SJCRH30 (cell line): ENCODE results near the gene TRPV4. TPM values are rescaled to one million over a fixed set of nuclear protein-coding genes. Genes with fewer than 3 reads are reported as not detected.

Experiments used
- DNase-seq, 2 experiments: peaks; one replicate each; pipeline ENCODE4 v3.0.0-alpha.2; 2015 to 2020
- H3K27ac ChIP-seq: fragments of 250-450 bp; sonication (Bioruptor Pico); 2 replicates; pipeline ENCODE4 v1.5.1; 2020; ENCODE audit warnings: mild to moderate bottlenecking, moderate library complexity
- H3K27me3 ChIP-seq: fragments of 250-450 bp; sonication (Bioruptor Pico); 2 replicates; pipeline ENCODE4 v1.5.1; 2020; ENCODE audit warnings: mild to moderate bottlenecking, moderate library complexity
- H3K36me3 ChIP-seq: fragments of 250-450 bp; sonication (Bioruptor Pico); 2 replicates; pipeline ENCODE4 v1.5.1; 2020; ENCODE audit warnings: mild to moderate bottlenecking, moderate library complexity
- H3K4me1 ChIP-seq: fragments of 250-450 bp; sonication (Bioruptor Pico); 2 replicates; pipeline ENCODE4 v1.5.1; 2020; ENCODE audit warnings: mild to moderate bottlenecking, moderate library complexity
- H3K4me3 ChIP-seq: fragments of 250-450 bp; sonication (Bioruptor Pico); 2 replicates; pipeline ENCODE4 v1.5.1; 2020; ENCODE audit warnings: mild to moderate bottlenecking, moderate library complexity
- H3K9me3 ChIP-seq: fragments of 250-450 bp; sonication (Bioruptor Pico); replicated peaks from 2 replicates; pipeline ENCODE4 v1.5.1; 2020; ENCODE audit warnings: mild to moderate bottlenecking, moderate library complexity
- total RNA-seq: library from RNA; depleted of rRNA; stranded (reverse); fragments of >200 nt; shearing (Covaris generic); gene quantifications from 2 replicates; pipeline ENCODE4 v1.2.3, GENCODE V29; 2014

TRPV4 gene
- total RNA-seq, 1 experiment from 2014 or later: 2.4 TPM

DNA sequence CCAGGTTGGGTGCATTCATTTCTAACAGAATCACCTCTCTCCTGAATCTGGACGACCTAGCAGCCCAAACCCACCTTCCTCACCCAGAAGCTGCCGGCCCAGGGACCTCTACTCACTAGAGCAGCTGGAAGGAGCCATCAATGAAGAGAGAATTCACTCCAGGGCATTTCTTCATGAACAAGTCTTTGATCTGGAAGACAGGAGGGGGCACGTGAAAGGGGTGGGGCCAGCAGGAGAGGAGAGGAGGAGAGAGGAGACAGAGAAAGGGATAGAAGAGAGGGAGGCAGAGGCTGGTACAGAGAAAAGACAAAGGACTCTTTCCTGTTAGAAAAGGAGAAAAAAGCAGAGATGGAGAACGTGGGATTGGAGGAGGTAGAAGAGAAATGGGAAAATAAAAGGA, 39.8 kb downstream of the TRPV4 start:
- no peaks in the 10 kb centered on the region for H3K27me3 ChIP-seq
- H3K27ac ChIP-seq: no peak overlapping the region

DNA sequence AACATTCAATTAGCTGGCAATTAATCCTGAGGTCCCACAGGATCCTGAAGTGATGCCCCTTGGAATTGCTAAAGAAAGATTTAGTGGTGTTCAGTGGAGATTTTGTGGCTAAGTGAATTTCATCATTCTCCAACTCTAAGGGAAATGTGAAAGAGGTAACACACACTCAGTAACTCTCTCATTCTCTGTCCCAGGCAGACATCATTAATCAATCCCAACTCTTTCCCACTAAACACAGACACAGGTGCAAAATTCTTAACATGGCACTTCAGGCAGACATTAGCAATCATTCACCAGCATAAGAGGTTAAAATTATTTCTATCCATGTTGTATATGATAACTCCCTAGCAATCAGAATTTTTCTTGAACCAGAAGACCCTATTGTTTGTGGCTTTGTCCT, 40.2 kb downstream of the TRPV4 start:
- Histone ChIP-seq H3K27me3 (no peaks in the 10 kb centered on the region), H3K27ac (no peak overlapping the region), H3K36me3 (no peaks in the 10 kb centered on the region), H3K4me3 (no peak overlapping the region), H3K9me3 (no peaks in the 10 kb centered on the region), H3K4me1 (no peaks in the 10 kb centered on the region)
- DNase-seq: no peak

More for the DNA sequence above, 39.8 kb downstream of the TRPV4 start:
- Histone ChIP-seq H3K4me1 (no peaks in the 10 kb centered on the region), H3K9me3 (no peaks in the 10 kb centered on the region), H3K4me3 (no peak overlapping the region), H3K36me3 (no peaks in the 10 kb centered on the region)
- no peak for DNase-seq

DNA sequence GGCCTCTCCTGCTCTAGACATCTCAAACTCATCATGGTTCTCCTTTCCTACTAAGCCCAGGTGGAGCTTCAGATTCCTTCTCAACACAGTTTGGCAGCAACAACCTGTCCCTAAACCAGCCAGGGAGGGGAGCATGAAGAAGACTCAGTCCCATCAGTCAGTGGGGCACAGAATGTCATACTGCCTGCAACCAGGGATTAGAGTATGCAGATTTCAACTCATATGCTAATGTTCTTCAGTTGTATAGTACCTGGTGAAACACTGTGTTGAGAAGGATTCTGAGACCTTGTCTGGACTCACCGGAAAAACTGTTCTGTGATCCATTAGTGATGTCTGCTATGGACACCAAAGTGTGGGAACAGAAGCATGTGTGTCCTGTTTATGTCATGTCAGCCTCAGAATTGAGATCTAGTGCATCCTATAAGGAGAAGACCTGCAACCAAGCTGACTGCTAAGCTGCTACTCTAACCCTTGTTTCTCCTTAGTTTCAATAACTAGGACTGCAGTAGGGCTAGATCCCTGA, 43.6 kb downstream of the TRPV4 start:
- DNase-seq: no peak
- Histone ChIP-seq H3K4me1 (no peaks in the 10 kb centered on the region), H3K36me3 (no peaks in the 10 kb centered on the region), H3K27me3 (no peaks in the 10 kb centered on the region), H3K27ac (no peak overlapping the region), H3K9me3 (no peaks in the 10 kb centered on the region), H3K4me3 (no peak overlapping the region)

DNA sequence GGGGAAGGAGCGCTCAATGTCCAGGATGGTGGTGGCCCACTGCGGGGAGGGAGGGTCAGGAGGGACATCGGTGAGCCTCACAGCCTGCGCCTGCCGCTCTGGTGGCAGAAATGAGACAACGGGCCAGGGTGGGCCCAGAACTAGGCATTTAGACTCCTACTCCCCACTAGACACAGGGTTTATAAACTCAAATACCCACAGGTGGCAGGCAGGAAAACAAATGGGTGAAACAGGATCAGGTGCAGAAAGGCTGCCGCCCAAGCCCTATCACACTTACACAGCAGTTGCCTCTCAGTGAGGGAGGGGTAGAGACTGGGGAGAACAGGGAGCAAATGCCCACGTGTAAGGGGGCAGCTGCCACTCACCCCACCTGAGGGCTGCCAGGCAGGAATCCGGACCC, 46.4 kb downstream of the TRPV4 start:
- H3K27ac ChIP-seq: no peak overlapping the region
- H3K27me3 ChIP-seq: no peaks in the 10 kb centered on the region
- no peak for DNase-seq

DNA sequence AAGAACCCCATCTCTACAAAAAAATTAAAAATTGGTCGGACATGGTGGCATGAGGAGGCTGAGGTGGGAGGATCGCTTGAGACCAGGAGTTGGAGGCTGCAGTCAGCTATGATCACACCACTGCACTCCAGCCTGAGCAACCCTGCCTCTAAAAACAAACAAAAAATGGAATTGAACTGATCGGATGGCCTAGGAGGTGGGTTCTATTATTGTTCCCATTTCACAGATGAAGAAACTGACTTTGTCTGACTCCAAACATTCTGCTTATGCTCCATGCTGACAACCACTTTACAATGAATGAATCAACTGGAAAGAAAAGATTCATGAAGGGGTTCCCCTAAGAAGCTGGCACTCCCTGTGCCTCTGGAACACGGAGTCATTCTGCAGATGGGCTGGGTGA, 47.3 kb downstream of the TRPV4 start:
- no peak overlapping the region for H3K27ac ChIP-seq
- no peaks in the 10 kb centered on the region for H3K9me3 ChIP-seq
- no peaks in the 10 kb centered on the region for H3K27me3 ChIP-seq
- H3K36me3 ChIP-seq: no peaks in the 10 kb centered on the region
- no peak overlapping the region for H3K4me3 ChIP-seq
- DNase-seq: no peak
- no peaks in the 10 kb centered on the region for H3K4me1 ChIP-seq

More for the DNA sequence above, 46.4 kb downstream of the TRPV4 start:
- no peaks in the 10 kb centered on the region for H3K9me3 ChIP-seq
- no peaks in the 10 kb centered on the region for H3K4me1 ChIP-seq
- no peak overlapping the region for H3K4me3 ChIP-seq
- no peaks in the 10 kb centered on the region for H3K36me3 ChIP-seq

DNA sequence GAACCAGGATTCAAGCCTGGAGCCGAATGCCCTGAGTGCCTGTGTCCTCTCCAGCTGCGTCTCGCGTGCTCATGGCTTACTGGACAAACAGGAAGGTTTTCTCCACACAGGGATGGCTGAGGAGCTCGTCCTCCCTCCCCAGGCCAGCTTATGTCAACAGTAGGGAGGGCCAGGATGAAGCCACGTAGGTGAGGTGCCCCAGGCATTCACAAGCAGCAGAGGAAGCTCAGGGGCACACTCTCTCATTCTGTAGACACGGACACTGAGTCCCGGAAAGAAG, 49.3 kb downstream of the TRPV4 start:
- H3K27me3 ChIP-seq: no peaks in the 10 kb centered on the region
- no peak overlapping the region for H3K27ac ChIP-seq
- no peaks in the 10 kb centered on the region for H3K36me3 ChIP-seq
- H3K4me1 ChIP-seq: no peaks in the 10 kb centered on the region
- H3K4me3 ChIP-seq: no peak overlapping the region
- no peaks in the 10 kb centered on the region; the same call in 1 of the 2 replicates for H3K9me3 ChIP-seq
- no peak for DNase-seq

DNA sequence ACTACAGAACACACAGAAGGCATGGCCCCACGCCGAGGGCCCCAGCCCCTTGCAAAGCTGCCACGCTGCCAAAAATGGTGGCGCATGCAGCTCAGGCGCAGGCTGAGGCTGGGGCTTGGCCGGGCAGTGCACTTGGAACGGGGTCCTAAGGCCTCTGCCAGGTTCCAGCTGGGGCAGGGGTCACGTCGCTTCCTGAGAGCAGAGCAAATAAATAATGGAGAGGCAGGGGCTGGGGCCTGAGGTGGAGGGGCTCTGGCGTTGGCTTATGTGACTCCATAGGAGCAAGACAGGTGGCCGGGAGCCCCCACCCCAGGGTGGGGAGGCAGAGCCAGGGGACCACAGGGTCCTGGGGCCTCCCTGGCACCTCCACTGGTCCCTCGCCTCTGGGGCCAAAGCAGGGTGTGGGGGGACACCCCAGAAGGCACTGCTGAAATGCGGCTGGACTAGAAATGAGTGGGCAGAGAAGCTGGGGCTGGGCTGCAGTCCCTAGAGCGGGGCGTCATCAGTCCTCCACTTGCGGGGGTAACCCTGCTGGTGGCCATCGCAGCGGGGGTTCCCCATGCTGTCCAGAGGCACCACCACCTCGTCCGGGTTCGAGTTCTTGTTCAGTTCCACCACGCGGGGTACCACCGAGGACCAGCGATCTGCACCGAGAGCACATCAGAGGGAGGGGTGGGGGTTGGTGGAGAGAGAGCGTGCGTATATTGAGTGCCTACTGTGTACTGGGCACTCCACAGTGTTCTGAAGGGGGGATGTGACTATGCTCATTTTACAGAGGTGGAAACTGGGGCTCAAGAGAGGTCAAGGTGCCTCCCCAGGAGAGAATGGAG, 49.8 kb downstream of the TRPV4 start:
- no peaks in the 10 kb centered on the region for H3K36me3 ChIP-seq
- H3K4me1 ChIP-seq: no peaks in the 10 kb centered on the region
- no peak overlapping the region for H3K27ac ChIP-seq
- H3K4me3 ChIP-seq: no peak overlapping the region
- no peaks in the 10 kb centered on the region; the same call in 1 of the 2 replicates for H3K9me3 ChIP-seq
- no peaks in the 10 kb centered on the region for H3K27me3 ChIP-seq
- no peak for DNase-seq

DNA sequence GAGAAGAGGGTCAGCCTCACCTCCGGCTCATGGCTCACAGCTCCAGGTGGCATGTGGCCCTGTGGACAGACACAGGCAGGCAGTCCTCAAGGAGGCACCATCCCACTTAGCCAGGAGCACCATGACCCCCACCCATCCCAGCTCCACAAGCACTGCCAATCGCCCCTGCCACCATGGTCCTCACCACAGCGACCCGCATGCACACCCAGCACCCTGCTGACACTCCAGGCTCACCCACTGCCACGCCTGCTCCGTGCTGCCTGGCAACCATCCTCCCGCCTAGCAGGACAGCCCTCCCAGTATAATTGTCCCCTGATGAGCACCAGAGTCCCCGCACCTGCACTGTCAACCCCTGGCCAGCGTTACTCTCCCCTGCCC, 50.9 kb downstream of the TRPV4 start:
- H3K4me3 ChIP-seq: no peak overlapping the region
- H3K27me3 ChIP-seq: no peaks in the 10 kb centered on the region
- H3K4me1 ChIP-seq: 0 out of 2 replicates have a peak, but pooled peaks cover 5% of the 10 kb centered on the region
- no peak overlapping the region for H3K27ac ChIP-seq
- DNase-seq: no peak
- H3K36me3 ChIP-seq: no peaks in the 10 kb centered on the region
- H3K9me3 ChIP-seq: no peaks in the 10 kb centered on the region; the same call in 1 of the 2 replicates

DNA sequence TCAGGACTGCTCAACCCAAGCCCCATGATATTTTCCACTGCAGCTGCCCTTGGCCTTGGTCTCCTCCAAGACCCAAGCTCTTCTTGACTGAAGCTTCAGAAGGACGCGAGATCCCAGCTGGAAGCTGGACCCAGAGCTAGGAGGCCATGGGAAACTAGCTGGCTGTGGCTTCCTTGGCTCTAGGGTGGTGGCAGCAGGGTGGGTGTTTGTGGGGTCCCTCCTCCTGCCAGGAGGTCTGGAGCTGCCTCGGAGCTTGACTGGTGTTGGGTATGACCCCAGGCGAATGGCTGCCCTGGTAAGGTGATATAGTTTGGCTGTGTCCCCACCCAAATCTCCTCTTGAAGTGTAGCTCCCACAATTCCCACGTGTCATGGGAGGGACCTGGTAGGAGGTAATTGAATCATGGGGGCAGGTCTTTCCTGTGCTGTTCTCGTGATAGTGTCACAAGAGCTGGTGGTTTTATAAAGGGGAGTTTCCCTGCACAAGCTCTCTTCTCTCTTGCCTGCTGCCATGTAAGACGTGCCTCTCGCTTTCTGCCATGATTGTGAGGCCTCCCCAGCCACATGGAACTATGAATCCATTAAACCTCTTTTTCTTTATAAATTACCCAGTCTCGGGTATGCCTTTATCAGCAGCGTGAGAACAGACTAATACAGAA, 51.4 kb downstream of the TRPV4 start:
- DNase-seq: no peak
- no peaks in the 10 kb centered on the region for H3K36me3 ChIP-seq
- 0 out of 2 replicates have a peak, but pooled peaks cover 6% of the 10 kb centered on the region for H3K4me1 ChIP-seq
- no peak overlapping the region for H3K4me3 ChIP-seq
- H3K9me3 ChIP-seq: no peaks in the 10 kb centered on the region; the same call in 1 of the 2 replicates
- no peaks in the 10 kb centered on the region for H3K27me3 ChIP-seq
- H3K27ac ChIP-seq: no peak overlapping the region

DNA sequence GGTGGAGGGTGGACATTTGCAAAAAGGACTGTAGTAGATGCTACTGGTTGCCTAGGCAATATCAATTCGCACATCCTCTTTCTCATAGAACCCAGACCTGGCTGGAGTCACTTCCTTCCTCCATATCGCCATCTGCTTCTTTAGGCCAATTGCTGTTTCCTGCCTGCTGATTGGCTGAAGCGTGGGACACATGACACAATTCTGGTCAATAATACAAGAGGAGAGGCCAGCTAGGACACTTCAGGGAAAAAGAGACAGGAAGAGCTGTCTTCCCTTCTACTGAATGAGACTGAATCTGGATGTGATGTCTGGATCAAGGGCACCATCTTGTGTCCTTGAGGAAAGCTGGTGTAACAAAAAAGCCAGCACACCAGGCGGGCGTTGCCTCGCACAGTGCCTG, 53.8 kb downstream of the TRPV4 start:
- no peak overlapping the region for H3K4me3 ChIP-seq
- H3K27ac ChIP-seq: no peak overlapping the region
- no peaks in the 10 kb centered on the region; the same call in 1 of the 2 replicates for H3K9me3 ChIP-seq
- H3K36me3 ChIP-seq: no peaks in the 10 kb centered on the region
- 0 out of 2 replicates have a peak, but pooled peaks cover 6% of the 10 kb centered on the region for H3K4me1 ChIP-seq
- DNase-seq: peak; percentile 30 to 54
- no peaks in the 10 kb centered on the region for H3K27me3 ChIP-seq

DNA sequence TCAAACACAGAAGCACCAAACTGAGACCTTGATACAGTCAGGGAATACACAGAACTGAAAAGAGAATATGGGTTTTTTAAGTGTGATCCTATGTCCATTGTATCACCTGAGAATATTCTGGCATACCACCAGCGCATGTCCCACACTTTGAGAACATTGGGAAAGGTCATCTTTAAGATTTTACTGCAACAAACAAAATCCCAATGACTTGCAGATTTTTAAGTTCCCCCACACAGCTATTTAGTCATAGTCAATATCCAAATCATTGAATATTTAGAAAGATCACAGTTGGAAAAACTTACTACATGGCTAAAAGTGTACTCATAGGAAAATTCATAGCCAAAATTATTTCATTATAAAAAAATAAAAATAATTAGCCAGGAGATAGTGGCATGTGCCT, 54.5 kb downstream of the TRPV4 start:
- 0 out of 2 replicates have a peak, but pooled peaks cover 6% of the 10 kb centered on the region for H3K4me1 ChIP-seq
- H3K36me3 ChIP-seq: no peaks in the 10 kb centered on the region
- no peak for DNase-seq
- no peaks in the 10 kb centered on the region for H3K27me3 ChIP-seq
- no peaks in the 10 kb centered on the region; the same call in 1 of the 2 replicates for H3K9me3 ChIP-seq
- H3K4me3 ChIP-seq: no peak overlapping the region
- H3K27ac ChIP-seq: no peak overlapping the region

DNA sequence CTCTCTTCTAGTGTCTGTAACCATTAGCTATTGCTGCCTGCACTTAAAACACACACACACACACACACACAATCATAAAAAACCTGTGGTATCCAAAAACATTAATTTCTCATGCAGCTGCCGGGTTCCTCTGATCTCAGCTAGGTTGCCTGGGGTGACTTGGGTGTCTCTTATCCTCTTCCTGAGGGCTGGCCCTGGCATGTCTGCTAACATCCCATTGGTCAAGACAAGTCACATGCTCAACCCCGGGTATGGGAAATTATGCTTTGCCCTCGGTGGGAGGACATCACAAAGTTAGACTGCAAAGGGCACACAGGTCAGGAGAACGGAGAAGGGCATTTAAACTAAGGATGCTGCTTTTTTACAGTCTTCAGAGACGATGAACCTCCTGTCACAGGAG, 55.7 kb downstream of the TRPV4 start:
- H3K36me3 ChIP-seq: no peaks in the 10 kb centered on the region
- 0 out of 2 replicates have a peak overlapping the region, but pooled peaks have one; percentile 21 for H3K4me3 ChIP-seq
- H3K27ac ChIP-seq: no peak overlapping the region
- peak; percentile 77 to 85 for DNase-seq
- H3K27me3 ChIP-seq: no peaks in the 10 kb centered on the region
- 0 out of 2 replicates have a peak, but pooled peaks cover 6% of the 10 kb centered on the region for H3K4me1 ChIP-seq
- H3K9me3 ChIP-seq: no peaks in the 10 kb centered on the region; the same call in 1 of the 2 replicates

DNA sequence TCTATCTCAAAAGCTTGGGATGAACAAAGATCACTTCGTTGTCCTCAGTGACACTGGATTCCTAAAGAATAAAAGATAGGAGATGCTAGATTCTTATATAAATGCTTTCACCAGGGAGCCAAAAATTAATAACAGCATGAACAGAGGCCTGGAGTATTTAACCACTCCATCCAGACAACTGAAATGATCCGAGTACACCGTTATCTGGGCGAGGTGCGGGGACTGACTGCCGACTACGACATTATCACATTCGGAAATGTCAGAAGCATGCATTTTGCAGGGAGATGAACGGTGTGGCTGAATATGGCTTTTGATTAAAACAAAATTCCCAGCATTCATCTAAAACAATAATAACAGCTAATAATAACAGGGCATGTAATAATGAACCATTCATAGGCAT, 56.6 kb downstream of the TRPV4 start:
- Histone ChIP-seq H3K4me3 (no peak overlapping the region), H3K36me3 (no peaks in the 10 kb centered on the region), H3K27ac (no peak overlapping the region), H3K4me1 (0 out of 2 replicates have a peak, but pooled peaks cover 6% of the 10 kb centered on the region), H3K27me3 (no peaks in the 10 kb centered on the region), H3K9me3 (no peaks in the 10 kb centered on the region; the same call in 1 of the 2 replicates)
- no peak for DNase-seq

DNA sequence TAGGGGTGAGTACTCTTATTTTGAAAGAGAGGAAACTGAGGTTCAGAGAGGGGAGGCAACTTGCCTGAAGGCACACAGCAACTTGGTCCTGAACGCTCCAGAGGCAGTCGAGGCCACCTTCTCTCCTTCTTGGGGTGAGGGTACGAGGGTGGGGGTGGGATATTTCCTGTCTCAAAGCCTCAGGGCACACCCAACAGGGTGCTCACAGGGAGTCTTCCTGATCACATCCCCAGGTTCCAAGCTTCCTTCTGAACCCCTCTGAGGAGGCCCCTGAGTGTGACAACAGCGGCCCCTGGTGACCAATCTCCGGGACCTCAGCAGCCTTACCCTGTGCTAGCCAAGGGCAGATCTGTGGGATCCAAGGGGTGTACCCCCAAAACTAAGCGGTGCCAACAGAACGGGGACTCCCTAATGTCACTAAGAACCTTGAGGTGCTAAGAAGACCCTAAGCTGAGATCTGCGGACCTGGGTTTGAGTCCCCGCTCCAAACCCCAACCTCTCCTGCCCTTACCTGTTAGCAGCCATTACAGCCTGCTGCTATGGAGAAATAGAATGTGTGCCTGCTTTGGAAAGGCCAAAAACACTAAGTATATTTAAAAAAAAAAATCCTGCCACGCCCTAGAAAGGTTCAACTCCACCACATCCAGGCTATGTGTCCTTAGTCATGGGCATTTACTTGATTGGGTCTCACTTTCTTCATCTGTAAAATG, 57.9 kb downstream of the TRPV4 start:
- Histone ChIP-seq H3K4me3 (no peak overlapping the region), H3K4me1 (0 out of 2 replicates have a peak, but pooled peaks cover 6% of the 10 kb centered on the region), H3K36me3 (no peaks in the 10 kb centered on the region), H3K27me3 (no peaks in the 10 kb centered on the region), H3K27ac (no peak overlapping the region), H3K9me3 (no peaks in the 10 kb centered on the region; the same call in 1 of the 2 replicates)
- peak; percentile 74 to 85 for DNase-seq
